Loucy (cell line): ENCODE data around the gene TCEANC2.

Experiments
- H2AFZ ChIP-seq: fragments of 200-600 bp; sonication (generic); 2 replicates; pipeline ENCODE4 v1.6.0; 2016; ENCODE audit warnings: antibody characterized with exemption, mild to moderate bottlenecking, low read length, moderate library complexity
- H3F3A ChIP-seq: fragments of 200-600 bp; 2 replicates; pipeline ENCODE4 v1.6.0; 2016; ENCODE audit warnings: antibody characterized with exemption, low read depth, mild to moderate bottlenecking
- H3K27me3 ChIP-seq: fragments of 200-600 bp; sonication (generic); 2 replicates; pipeline ENCODE4 v1.6.1; 2014; ENCODE audit warnings: low read length, mild to moderate bottlenecking; ENCODE audit not compliant: insufficient read depth, poor library complexity, severe bottlenecking
- H3K36me3 ChIP-seq: fragments of 200-600 bp; sonication (generic); 2 replicates; pipeline ENCODE4 v1.6.1; 2016; ENCODE audit warnings: low read length; ENCODE audit not compliant: insufficient read depth
- H3K4me1 ChIP-seq: fragments of 200-600 bp; sonication (generic); 2 replicates; pipeline ENCODE4 v1.5.1; 2014; ENCODE audit warnings: low read length, mild to moderate bottlenecking; ENCODE audit not compliant: insufficient read depth, poor library complexity, severe bottlenecking
- H3K4me2 ChIP-seq: fragments of 200-600 bp; sonication (generic); 2 replicates; pipeline ENCODE4 v1.6.0; 2014; ENCODE audit warnings: antibody characterized with exemption, low read length, low read depth, mild to moderate bottlenecking; ENCODE audit not compliant: poor library complexity, severe bottlenecking
- H3K4me3 ChIP-seq: fragments of 200-600 bp; sonication (generic); 2 replicates; pipeline ENCODE4 v1.5.1; 2014; ENCODE audit warnings: low read length, mild to moderate bottlenecking, mixed read lengths; ENCODE audit not compliant: poor library complexity, severe bottlenecking
- H3K79me2 ChIP-seq: fragments of 200-600 bp; sonication (generic); 2 replicates; pipeline ENCODE4 v1.6.1; 2014; ENCODE audit warnings: low read length; ENCODE audit not compliant: insufficient read depth
- H3K9ac ChIP-seq: fragments of 200-600 bp; sonication (generic); 2 replicates; pipeline ENCODE4 v1.6.0; 2014; ENCODE audit warnings: mild to moderate bottlenecking, low read depth, low read length, moderate library complexity; ENCODE audit not compliant: poor library complexity, severe bottlenecking
- H3K9me2 ChIP-seq: fragments of 200-600 bp; sonication (generic); replicated peaks from 2 replicates; pipeline ENCODE4 v1.6.1; 2016; ENCODE audit warnings: low read depth, low read length, mixed read lengths
- H3K9me3 ChIP-seq: fragments of 200-600 bp; sonication (generic); 2 replicates; pipeline ENCODE4 v1.6.1; 2014; ENCODE audit warnings: mild to moderate bottlenecking, antibody characterized with exemption, low read length, low read depth; ENCODE audit not compliant: insufficient read depth
- H4K20me1 ChIP-seq: fragments of 200-600 bp; sonication (generic); 2 replicates; pipeline ENCODE4 v1.6.0; 2014; ENCODE audit warnings: antibody characterized with exemption, low read length, mild to moderate bottlenecking; ENCODE audit not compliant: insufficient read depth, poor library complexity, severe bottlenecking
- CTCF ChIP-seq: fragments of 200-600 bp; sonication (generic); conservative IDR thresholded peaks from 2 replicates; pipeline ENCODE4 v1.5.1; 2014; ENCODE audit warnings: mild to moderate bottlenecking, antibody characterized with exemption, low read length
- EZH2phosphoT487 ChIP-seq: fragments of 200-600 bp; IDR thresholded peaks from 2 replicates; pipeline ENCODE4 v1.6.1; 2018; ENCODE audit warnings: antibody characterized with exemption, mild to moderate bottlenecking, moderate library complexity, borderline replicate concordance

The TCEANC2 gene

DNA sequence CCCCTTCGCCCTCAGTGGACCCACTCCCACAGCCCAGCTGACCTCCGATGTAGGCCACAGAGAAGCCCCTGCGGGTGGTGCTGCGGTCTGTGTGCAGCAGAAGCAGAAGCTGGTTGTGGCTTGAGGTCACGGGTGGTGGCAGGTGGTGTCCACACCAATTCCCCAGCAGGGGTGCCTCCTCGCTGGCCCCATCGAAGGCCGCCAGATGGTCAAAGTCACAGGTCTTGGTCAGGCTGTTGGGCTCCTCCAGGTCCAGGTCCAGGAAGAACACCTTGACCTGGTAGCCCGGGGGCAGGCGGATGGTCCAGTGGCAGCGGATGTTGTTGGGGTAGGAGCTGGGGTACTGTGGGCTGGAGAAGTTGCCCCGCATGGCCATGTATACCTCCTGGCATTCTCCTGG, 86.3 kb downstream of the TCEANC2 start:
- H3K27me3 ChIP-seq = no peaks in the 10 kb centered on the region
- TF ChIP-seq CTCF (no peak), EZH2phosphoT487 (no peak)
- H3K9me2 ChIP-seq = no peaks in the 10 kb centered on the region

GRCh38 chr1:54142146-54142900, 88.9 kb downstream of the TCEANC2 start:
- no peaks in the 10 kb centered on the region for H3F3A ChIP-seq
- no peaks in the 10 kb centered on the region for H3K79me2 ChIP-seq
- H3K4me3 ChIP-seq = no peak overlapping the region
- no peaks in the 10 kb centered on the region for H3K36me3 ChIP-seq
- H3K9ac ChIP-seq = no peak overlapping the region
- H2AFZ ChIP-seq = no peak overlapping the region
- TF ChIP-seq EZH2phosphoT487 (no peak), CTCF (no peak)
- H3K9me2 ChIP-seq = no peaks in the 10 kb centered on the region
- no peaks in the 10 kb centered on the region for H3K4me1 ChIP-seq
- no peaks in the 10 kb centered on the region for H3K9me3 ChIP-seq
- no peaks in the 10 kb centered on the region for H4K20me1 ChIP-seq
- no peak overlapping the region for H3K4me2 ChIP-seq
- H3K27me3 ChIP-seq = no peaks in the 10 kb centered on the region

More for the DNA sequence above, 86.3 kb downstream of the TCEANC2 start:
- Histone ChIP-seq H3K36me3 (no peaks in the 10 kb centered on the region), H3K4me3 (no peak overlapping the region), H3K9ac (no peak overlapping the region), H4K20me1 (no peaks in the 10 kb centered on the region), H2AFZ (no peak overlapping the region), H3K79me2 (no peaks in the 10 kb centered on the region), H3K9me3 (no peaks in the 10 kb centered on the region), H3K4me1 (no peaks in the 10 kb centered on the region), H3K4me2 (no peak overlapping the region), H3F3A (no peaks in the 10 kb centered on the region)

- no peak overlapping the region for H3K9ac ChIP-seq
- H3F3A ChIP-seq = no peaks in the 10 kb centered on the region
- no peaks in the 10 kb centered on the region for H4K20me1 ChIP-seq
- no peaks in the 10 kb centered on the region for H3K79me2 ChIP-seq
- H3K4me2 ChIP-seq = no peak overlapping the region
- H2AFZ ChIP-seq = no peak overlapping the region
- H3K9me2 ChIP-seq = no peaks in the 10 kb centered on the region
- no peaks in the 10 kb centered on the region for H3K36me3 ChIP-seq
- no peaks in the 10 kb centered on the region for H3K9me3 ChIP-seq
- TF ChIP-seq EZH2phosphoT487 = no peak
- TF ChIP-seq CTCF = no peak
- H3K4me3 ChIP-seq = no peak overlapping the region
- no peaks in the 10 kb centered on the region for H3K4me1 ChIP-seq
- no peaks in the 10 kb centered on the region for H3K27me3 ChIP-seq
Measured at GRCh38 chr1:54144366-54144765, 91.0 kb downstream of the TCEANC2 start.
